Right lobe of liver (tissue), 4 donors: ENCODE measurements around the gene C2orf92.

Experiments used
- POLR2A ChIP-seq: fragments of 450-650 bp; IDR thresholded peaks from one replicate; pipeline ENCODE4 v1.6.1; 2017; ENCODE audit warnings: antibody characterized with exemption, mild to moderate bottlenecking
- TF ChIP-seq, protein P1 (sequence below), 4 donors: fragments of 200-600 bp in 3 of 4; fragments of 450-650 bp in 1 of 4; IDR thresholded peaks; one replicate each; pipeline versions ENCODE4 v1.5.1 to v1.8.0; 2016 to 2022; ENCODE audit warnings: antibody characterized with exemption in 4 of 4, mild to moderate bottlenecking in 2 of 4
- donor health status: DM: no; HTN: no; CAD: no.
- donor health status: DM: no; HTN: no; CAD: no.
- donor health status: DM: no; HTN: yes; CAD: no.

DNA sequence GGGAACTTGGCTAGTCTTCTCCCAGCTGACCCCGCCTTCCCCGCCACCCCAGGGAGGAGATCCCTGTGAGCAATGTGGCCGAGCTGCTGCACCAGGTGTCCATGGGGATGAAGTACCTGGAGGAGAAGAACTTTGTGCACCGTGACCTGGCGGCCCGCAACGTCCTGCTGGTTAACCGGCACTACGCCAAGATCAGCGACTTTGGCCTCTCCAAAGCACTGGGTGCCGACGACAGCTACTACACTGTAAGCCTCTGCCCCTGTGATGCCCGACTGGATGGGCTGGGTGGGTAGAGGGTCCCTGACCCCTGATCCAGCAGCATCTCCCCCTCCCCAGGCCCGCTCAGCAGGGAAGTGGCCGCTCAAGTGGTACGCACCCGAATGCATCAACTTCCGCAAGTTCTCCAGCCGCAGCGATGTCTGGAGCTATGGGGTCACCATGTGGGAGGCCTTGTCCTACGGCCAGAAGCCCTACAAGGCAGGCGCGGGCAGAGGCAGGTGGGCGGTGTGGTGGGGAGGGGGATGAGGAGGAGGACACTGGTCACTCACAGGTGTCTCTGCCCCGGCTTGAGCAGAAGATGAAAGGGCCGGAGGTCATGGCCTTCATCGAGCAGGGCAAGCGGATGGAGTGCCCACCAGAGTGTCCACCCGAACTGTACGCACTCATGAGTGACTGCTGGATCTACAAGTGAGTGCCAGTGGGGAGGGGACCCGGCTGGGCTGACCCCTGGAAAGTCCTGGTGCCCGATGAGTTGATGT, 68.1 kb downstream of the C2orf92 start:
- TF ChIP-seq, protein P1, sequence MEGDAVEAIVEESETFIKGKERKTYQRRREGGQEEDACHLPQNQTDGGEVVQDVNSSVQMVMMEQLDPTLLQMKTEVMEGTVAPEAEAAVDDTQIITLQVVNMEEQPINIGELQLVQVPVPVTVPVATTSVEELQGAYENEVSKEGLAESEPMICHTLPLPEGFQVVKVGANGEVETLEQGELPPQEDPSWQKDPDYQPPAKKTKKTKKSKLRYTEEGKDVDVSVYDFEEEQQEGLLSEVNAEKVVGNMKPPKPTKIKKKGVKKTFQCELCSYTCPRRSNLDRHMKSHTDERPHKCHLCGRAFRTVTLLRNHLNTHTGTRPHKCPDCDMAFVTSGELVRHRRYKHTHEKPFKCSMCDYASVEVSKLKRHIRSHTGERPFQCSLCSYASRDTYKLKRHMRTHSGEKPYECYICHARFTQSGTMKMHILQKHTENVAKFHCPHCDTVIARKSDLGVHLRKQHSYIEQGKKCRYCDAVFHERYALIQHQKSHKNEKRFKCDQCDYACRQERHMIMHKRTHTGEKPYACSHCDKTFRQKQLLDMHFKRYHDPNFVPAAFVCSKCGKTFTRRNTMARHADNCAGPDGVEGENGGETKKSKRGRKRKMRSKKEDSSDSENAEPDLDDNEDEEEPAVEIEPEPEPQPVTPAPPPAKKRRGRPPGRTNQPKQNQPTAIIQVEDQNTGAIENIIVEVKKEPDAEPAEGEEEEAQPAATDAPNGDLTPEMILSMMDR (IDR thresholded peaks at IDR 0.05) = no peak
- no peak for TF ChIP-seq POLR2A
